Measurements from ENCODE around the gene SNCB. TPM values are rescaled to one million over a fixed set of nuclear protein-coding genes. Genes with fewer than 3 reads are reported as not detected.

Gene SNCB
- total and polyA plus RNA-seq, 2 of the 8 experiments (the other 6 are each of a cell fraction or from before 2014, with no cell fraction given) = 4.2 to 5.9 TPM

- TF ChIP-seq CTCF (IDR thresholded peaks at IDR 0.05; ENCODE audit: control extremely low read depth in 1 of 3, insufficient read depth in 1 of 3, low read depth in 1 of 3, low read length in 3 of 3) (no peak), CHD2 (IDR thresholded peaks at IDR 0.05; ENCODE audit: low read length) (no peak), RBBP5 (IDR thresholded peaks at IDR 0.05; ENCODE audit: borderline replicate concordance, low read depth, low read length) (no peak), MAX (IDR thresholded peaks at IDR 0.05) (no peak)
Measured at GRCh38 chr5:176671399-176671798, 41.1 kb upstream of the SNCB start (continued).
